Germinal center (tissue), 1 donor: ENCODE data around the gene NYAP2.

Source experiments
- DNase-seq: peaks from one replicate; pipeline ENCODE4 v3.0.0; 2012; ENCODE audit warnings: mixed read lengths, low spot score

Gene NYAP2

GRCh38 chr2:225486236-225486635 lies 86.7 kb downstream of the NYAP2 start:
- no peak for DNase-seq

GRCh38 chr2:225487878-225488416 lies 88.4 kb downstream of the NYAP2 start:
- DNase-seq, result no peak

GRCh38 chr2:225488743-225489142 lies 89.2 kb downstream of the NYAP2 start:
- DNase-seq, result no peak

GRCh38 chr2:225493420-225494099 lies 94.0 kb downstream of the NYAP2 start:
- DNase-seq, result no peak

- DNase-seq, result no peak
These were observed 94.6 kb downstream of the NYAP2 start for GRCh38 chr2:225494100-225494459.

GRCh38 chr2:225495706-225496105 lies 96.2 kb downstream of the NYAP2 start:
- no peak for DNase-seq

GRCh38 chr2:225496568-225496967 lies 97.1 kb downstream of the NYAP2 start:
- DNase-seq, result no peak

- DNase-seq, result no peak
These were observed 97.7 kb downstream of the NYAP2 start for GRCh38 chr2:225497166-225497565.

- DNase-seq, result no peak
These were observed 101.5 kb downstream of the NYAP2 start for GRCh38 chr2:225501022-225501421.

GRCh38 chr2:225502971-225503370 lies 103.5 kb downstream of the NYAP2 start:
- DNase-seq, result no peak

GRCh38 chr2:225510796-225511195 lies 111.3 kb downstream of the NYAP2 start:
- DNase-seq, result no peak

GRCh38 chr2:225512469-225512868 lies 113.0 kb downstream of the NYAP2 start:
- no peak for DNase-seq

GRCh38 chr2:225512876-225513540 lies 113.5 kb downstream of the NYAP2 start:
- DNase-seq, result no peak

GRCh38 chr2:225515033-225515432 lies 115.5 kb downstream of the NYAP2 start:
- DNase-seq, result no peak

- DNase-seq, result no peak
These were observed 127.4 kb downstream of the NYAP2 start for GRCh38 chr2:225526760-225527390.

GRCh38 chr2:225531559-225531958 lies 132.0 kb downstream of the NYAP2 start:
- no peak for DNase-seq

- no peak for DNase-seq
These were observed 132.6 kb downstream of the NYAP2 start for GRCh38 chr2:225532096-225532495.

- no peak for DNase-seq
These were observed 134.5 kb downstream of the NYAP2 start for GRCh38 chr2:225534037-225534436.

- no peak for DNase-seq
These were observed 135.2 kb downstream of the NYAP2 start for GRCh38 chr2:225534697-225535096.

GRCh38 chr2:225536036-225536435 lies 136.5 kb downstream of the NYAP2 start:
- DNase-seq, result no peak

GRCh38 chr2:225543626-225544025 lies 144.1 kb downstream of the NYAP2 start:
- DNase-seq, result no peak

GRCh38 chr2:225556461-225556860 lies 157.0 kb downstream of the NYAP2 start:
- DNase-seq, result no peak

GRCh38 chr2:225558399-225559071 lies 159.0 kb downstream of the NYAP2 start:
- DNase-seq, result no peak
